Hippocampal formation (tissue), 2 donors: ENCODE measurements around the gene COL8A1.

Experiments used
- DNase-seq, 2 donors: peaks; one replicate each; lab custom pipeline; 2025; lab: John Stamatoyannopoulos, UW

The COL8A1 gene

DNA sequence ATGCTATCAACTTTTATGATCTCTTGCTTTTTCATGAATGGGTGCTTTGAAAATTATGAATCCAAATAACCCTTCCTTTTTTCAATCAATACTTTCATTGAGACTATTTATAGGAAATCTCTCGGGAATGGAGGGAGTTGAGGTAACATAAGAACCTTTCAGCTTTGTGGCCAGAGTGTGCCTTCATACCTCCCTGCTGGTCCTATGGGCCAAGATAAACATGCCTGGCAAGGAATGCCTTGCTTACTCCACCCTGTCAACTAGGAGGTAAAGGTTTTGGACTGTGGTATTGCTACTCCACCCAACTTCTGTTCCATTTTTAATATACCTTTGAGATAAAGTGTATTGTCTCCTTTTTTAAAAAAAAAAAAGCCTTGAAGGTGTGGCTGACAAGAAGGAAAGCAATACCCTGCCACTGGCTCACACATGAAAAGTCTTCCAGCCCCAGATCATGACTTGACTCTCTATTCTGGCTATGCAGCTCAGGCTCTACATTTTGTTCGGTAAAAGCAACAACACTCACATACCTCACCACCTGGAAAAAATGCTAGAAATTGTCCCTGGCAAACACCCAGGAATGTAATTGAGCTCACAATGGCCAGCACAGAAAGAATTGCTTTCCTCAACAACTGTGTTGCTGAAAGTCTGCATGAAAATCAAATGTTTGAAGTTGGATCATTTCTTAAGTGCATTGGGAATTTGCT is 35.8 kb downstream of the COL8A1 start:
- DNase-seq = no peak

DNA sequence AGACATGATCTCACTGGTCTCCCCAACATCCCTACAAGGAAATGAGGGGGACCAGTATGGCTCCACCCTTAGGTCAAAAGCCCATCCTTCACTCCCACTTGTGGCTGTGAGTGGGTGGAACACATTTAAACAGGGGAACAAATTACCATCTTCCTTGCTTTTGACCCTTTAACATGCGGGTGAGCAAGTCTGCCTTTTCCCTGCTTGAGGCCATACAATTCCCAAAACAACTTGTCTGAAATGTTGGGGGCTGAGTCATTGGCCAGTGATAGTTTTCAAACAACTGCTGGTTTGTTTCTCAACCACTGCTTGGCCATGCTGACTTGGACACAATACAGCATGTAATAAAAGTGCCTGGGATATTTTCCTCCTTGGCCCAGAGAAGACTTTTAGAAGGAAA is 39.6 kb downstream of the COL8A1 start:
- DNase-seq = no peak

DNA sequence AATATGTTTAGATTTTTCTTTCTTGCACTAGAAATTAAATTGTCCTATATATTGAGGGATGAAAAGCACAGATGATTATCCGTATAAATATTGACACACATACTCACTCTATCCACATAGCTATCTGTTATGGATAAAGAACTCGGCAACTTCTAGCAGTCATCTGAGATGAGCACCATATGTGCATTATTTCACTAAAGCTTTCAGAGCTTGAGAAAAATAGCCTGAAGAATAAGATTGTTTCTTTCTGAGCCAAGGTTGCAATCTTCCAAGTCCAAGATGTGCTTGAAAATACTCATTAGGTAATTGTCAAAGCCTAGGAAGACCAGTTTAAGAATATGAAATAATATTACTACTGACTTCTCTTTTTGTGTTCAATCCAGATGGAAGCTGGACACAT is 40.5 kb downstream of the COL8A1 start:
- no peak for DNase-seq

DNA sequence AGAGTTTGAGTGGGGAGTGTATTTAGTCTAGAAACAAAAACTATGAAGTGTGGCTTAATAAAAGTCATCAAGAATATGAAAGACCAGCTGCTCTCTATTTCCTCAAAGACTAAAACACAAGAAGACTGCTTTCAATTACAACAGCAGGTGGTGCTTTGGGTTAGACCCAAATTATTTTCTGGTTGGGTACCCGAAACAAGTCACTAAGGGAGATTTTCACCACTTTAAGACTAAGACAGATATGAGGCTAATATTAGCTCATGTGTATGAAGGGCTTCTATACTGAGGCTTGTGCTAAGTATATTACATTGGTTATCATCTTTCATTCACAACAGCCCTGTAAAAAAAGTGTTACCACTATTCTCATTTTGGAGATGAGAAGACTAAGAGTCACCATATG is 43.1 kb downstream of the COL8A1 start:
- no peak for DNase-seq

DNA sequence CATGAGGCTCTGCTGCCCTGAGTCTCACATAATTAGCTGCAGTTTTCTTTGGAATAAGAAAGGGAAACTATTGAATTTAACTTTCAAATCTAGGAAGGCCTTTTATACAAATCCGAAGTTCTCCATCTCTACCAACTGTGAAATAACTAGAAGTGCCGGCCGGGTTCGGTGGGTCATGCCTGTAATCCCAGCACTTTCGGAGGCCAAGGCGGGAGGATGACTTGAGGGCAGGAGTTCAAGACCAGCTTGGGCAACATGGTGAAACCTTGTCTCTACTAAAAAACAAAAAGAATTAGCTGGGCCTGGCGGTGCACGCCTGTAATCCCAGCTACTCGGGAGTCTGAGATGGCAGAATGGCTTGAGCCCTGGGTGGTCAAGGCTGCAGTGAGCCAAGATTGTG is 43.6 kb downstream of the COL8A1 start:
- DNase-seq = no peak

DNA sequence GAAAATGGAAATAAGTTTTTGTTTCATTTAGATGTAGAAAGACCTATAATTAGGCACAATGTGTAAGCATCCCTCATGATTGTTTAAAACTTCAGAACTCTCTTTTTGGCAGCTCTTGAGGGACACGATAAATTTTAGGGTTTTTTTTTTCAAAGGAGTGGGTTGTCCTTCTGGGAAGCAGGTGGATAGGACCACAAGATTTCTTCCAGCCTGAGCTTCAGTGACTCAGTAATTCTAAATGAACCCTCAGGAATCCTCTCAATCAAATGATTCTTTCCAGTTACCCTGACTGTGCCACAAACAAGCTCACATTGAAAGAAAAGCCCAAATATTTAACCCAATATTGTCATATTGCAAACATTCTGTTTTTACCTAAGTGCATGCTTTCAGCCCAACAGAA is 45.1 kb downstream of the COL8A1 start:
- DNase-seq = no peak

DNA sequence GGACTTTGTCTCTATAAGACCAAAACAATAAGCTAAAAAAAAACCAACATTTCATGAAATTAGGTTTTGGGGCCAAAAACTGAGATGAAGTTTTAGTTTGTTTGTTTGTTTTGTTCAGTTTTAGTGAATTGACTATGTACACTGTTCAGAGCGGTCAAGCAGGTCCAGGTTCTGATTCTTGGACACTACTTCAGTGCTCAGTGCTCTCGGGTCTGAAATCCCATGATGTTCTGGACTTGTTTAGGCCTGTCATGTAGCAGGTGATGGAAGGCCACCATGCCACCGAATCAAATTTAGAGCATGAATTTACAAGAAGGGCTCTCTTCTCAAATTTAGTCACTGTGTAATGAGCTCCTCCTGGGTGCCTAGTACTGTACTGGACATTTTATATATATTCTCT is 45.5 kb downstream of the COL8A1 start:
- DNase-seq = no peak

DNA sequence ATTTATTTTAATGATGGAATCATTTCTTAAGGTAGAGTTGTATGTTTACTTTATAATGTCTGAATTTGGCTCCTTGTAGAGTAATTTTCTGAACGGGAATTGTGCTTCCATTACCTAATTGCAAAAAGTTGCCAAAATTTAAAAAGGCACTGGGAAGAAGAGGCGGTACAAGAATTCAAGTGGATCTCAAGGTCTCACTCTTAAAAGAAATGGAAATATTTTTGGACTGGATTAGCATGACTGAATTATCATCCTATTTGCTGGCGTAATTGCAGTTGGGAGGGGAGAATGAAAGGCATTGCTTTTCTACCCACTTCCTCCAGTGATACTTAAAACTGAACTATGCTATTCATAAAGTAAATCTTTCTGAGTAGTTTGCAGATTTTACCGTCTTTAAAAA is 46.2 kb downstream of the COL8A1 start:
- DNase-seq = no peak

DNA sequence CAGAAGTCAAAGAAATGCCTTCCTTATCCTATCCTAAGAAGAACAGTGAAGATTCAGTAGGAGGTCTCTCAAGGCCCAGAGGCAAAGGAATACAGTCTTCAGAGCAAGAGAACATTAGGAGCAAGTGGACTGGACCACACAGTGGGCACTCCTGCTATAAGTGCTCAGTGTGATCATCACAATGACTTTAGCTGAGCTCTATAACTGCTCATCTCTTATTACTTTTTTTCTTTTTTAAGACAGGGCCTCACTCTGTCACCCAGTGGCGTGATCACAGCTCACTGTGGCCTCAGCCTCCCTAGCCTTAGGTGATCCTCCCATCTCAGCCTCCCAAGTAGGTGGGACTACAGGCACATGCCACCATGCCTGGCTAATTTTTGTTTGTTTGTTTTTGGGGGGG is 48.1 kb downstream of the COL8A1 start:
- no peak for DNase-seq

DNA sequence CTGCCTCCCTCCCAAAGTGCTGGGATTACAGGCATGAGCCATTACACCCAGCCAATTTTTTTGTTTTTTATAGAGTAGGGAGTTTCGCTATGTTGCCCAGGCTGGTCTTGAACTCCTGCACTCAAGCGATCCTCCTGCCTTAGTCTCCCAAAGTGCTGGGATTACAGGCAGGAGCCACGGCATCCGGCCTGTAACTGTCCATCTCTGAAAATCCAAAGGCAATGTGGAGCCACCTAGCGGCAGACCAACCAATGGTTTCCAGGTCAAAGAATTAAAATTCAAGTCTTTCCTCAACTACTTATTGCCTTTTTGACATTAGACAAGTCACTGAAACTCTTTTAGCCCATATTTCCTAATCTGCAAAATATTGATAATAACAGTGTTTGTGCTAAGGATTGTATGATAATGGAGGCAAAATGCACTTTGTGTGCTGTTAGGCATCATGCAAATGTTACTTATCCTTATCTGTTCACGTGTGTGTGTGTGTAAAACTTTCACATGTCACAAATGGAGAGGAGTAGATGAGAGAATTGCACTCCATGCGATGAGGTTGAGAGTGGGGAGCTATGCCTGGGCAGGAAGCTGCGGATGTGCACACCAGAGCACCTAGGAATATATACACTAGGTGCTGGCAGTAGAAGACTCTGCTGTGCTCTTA is 48.7 kb downstream of the COL8A1 start:
- peak; percentile 3 to 24 for DNase-seq

DNA sequence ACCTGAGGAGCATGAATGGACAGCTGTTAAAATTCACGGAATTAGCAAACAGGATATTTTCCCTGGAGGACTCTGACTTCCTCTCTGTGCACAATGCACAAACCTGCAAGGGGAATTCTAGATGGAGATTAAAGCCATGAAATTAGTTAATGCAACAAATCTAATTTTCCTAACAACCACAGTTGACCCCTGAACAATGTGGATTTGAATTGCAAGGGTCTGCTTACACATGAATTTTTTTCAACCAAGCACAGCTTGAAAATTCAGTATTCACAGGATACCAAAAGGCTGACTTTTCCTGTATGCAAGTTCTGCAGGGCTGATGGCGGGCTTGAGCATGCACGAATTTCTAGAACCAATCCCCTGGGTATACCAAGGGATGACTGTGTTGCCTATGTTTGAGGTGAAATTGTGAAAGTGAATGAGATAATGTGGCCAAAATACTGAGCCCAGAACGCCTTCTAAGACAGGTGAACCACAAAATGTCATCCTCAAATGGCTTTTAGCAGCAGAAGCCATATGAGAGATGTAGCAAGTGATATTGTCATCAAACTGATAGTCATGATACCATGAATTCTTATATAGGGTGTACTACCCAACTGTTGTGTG is 52.5 kb downstream of the COL8A1 start:
- no peak for DNase-seq

DNA sequence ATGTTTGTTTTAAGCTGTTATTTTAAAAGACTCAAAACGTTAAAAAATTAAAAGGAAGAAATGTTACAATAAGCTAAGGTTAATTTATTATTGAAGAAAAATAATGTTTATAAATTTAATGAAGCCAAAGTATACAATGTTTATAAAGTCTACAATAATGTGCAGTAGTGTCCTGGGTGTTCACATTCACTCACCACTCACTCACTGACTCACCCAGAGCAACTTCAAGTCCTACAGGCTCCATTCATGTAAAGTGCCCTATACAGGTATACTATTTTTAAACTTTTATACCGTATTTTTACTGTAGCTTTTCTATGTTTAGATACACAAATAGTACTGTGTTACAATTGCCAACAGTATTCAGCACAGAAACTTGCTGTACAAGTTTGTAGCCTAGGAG is 55.2 kb downstream of the COL8A1 start:
- no peak for DNase-seq

DNA sequence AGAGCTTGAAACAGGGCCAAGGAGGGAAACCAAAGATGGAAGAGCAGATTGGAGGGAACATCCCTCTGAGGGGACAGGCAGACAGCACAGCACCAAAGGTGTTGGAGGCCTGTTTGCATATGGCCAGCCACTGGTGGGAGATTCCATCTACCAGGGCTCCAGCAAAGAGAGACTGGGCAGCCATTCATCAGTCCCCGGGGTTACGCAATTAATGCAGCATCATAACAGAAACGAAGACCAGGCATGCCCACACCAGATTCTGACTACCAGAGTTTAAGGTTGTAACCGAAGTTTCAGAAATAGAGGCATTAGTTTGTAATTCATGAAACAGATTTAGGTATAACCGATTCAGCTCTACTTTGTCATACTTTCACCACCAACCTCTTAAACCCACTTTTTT is 58.1 kb downstream of the COL8A1 start:
- DNase-seq = no peak

DNA sequence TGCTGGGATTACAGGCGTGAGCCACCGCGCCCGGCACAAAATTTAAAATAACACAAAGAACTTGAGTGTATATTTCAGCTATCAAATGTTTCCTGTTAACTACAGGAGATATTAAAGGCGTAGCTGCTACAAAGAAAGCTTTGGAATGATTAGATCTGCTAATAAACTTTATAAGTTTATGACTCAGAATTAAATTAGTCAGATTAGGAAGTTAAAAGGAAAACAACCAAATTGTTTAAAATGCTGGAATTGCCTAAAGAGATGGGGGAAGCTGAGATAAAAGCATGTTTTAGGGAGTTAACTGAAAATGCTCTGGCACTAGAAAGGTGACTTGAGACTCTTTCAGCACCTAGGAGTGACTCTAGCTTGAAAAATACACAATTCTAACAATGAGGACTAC is 58.9 kb downstream of the COL8A1 start:
- DNase-seq = no peak

DNA sequence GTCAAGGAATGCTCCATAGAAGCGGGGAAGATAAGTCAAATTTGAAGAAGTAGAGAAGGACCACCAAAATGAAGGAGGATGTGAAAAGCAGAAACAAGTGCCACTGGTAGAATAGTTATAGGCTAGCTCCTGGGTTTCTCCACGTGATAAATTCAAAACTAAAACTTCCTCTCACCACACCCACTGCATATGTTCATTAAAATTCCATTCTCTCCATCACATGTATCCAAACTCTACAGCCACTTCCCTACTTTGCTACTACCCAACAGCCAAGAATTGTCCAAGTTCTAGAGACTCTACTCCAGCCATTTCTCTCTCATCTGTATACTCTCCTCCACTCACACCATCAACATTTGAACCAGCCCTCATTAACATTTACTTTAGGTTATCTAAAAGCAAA is 60.5 kb downstream of the COL8A1 start:
- no peak for DNase-seq

DNA sequence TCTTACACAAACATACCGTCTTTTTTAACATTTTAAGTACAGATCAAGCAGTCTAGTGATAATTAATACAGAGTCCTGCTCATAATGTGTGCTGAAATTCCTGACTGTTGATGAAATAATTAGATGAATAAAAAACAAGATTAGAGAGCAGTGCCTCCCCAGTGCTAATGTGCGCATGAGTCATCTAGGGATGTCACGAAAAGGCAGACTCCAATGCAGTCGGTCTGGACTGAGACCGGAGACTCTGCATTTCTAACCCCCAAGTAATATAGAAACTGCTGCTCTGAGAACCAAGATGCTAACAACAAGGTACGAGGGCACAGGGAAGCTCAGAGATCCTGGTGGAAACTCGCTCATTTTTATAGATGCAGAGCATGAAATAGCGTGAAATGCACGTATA is 61.4 kb downstream of the COL8A1 start:
- no peak for DNase-seq

DNA sequence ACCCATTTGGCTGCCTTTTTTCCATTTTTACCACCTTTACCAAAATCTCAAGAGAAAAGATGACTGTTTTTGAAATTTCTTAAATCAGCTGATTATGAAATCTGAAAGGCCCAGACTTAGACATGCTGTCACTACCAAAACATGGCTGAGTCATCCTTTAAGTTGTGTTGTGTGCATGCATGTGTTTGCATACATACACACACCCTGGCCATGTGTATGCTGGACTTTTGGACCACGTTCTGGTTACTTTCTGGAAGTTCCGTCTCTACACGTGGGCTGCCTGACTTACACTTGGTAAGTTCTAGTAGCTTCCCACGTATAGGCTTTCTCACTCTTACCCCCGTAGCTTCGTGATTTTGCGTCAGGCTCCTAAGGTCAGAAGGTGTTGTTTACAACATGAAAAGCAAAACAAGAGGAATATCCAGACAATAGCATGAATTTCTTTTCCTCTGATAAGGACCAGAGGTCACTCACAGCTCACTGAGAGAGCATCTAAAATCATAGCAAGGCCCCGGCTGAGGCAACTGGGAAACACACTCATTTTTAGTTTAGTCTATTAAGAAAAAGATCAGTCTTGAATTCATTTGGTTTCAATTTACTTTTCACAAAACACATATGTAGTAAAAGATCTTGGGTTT is 62.4 kb downstream of the COL8A1 start:
- no peak for DNase-seq

DNA sequence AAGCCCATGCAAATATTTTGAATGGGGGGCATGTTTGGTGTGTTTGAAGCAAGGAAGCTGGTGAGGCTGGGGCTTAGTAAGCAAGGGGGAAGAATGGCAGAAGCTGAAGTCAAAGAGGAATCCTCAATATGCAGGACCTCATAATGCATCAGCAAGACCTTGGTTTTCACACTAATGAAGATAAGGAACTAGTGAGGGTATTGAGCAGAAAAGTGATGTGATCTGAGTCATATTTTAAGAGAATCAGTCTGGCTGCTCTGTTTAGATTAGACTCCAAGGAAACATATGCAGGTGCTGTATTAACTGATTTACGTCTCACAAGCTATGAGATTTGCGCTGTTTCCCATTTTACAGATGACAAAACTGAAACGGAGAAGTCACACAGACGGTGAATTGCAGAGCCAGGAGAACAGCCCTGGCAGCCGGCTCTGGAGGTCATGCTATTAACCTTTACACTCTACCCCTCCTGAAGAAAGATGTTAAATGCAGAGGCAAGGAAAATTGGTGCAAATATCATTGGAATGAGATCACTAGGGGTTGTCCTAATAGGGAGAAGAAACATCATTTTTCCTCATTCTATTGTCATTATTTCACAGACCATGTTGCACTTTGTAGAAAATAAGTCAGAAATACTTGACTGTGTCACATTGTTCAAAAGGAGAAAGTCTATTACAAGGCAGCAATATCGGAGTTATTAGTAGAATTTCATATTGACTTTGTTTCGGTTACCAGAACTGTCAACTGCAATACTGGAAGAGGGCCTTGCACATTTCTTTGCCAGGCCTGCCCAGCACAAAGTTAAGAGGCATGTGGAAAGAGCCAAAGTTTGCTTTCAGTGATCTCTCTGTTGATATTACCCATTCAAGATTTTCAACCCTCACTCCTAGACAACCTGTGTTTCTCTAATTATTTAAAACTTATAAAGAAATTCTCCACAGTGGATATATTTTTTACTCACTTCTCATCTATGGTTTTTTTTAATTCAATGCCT is 64.9 kb downstream of the COL8A1 start:
- no peak for DNase-seq

DNA sequence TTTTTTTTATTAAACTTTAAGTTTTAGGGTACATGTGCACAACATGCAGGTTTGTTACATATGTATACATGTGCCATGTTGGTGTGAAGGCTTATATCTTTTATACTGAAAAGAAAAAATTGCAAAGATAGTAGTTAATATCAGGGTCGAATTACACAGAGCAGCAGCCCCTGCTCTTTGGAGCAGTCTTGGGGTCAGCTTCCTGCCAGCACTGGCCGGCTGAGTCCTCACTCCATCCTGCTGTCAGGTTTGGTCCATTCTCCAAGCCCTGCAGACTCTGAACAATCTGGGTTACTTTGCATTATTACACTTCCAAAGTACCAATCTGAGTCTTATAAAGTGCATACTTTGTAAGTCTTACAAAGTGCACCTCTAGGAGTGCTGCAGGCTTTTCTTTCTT is 66.0 kb downstream of the COL8A1 start:
- DNase-seq = no peak

DNA sequence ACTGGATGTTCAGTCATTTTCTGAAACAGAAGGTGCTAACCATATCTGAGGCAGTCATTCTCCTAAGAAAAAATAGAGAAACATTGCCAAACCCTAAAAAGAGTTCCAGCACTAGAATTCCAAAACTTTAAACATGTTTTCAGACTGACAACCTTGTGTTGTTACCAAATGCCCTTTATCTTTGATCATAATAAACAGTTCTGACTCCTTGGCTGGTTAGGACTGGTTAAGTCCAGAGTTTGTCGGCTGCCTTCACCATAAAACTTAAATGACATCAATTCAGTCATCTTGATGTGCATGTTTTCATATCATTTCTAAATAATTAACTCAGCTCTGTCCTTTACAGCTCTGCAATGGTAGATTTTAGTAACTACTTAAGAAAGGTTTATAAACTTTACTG is 68.0 kb downstream of the COL8A1 start:
- no peak for DNase-seq

DNA sequence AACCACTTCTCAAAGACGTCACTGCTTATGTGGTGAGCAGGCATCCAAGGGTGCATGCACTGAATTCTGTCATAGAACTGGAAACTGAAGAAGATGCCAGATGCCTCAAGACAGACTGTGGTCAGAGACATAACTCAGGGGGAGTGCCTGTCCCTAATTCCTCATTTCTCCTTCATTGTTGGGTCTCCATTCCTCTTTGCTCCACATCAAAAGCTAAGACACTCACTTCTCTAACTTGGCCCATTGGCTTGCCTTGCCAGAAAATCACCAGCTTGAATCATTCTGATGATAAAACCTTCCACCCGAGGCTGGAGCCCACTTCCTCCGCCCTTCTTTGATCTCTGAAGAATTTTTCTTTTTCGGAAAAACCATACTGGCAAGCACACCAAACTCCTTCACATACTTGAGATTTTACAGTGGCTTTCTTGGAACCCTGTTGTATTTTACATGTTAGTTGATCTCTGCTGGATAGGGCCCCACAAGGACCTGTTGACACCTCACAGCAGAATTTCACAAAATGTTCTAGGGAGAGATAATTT is 69.9 kb downstream of the COL8A1 start:
- DNase-seq = no peak

DNA sequence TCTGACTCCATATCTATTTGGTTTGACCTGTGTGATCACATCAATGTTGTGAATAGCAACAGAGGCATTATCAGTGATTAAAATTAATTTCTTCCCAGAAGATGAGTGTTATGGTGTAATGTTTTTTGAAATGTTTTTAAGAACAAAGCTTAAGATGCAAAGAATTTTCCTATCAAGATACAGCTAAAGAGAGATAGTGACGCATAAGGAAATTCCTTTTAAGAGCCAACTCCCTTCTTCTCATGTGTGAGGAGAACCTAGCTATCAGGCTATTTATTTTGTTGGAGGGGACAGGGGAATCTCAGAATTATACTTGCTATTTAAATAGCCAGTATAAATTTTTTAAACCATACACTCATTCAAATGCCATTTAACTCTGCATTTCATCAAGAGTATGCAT is 71.3 kb downstream of the COL8A1 start:
- no peak for DNase-seq
